ENCODE data around the gene GPR37L1. TPM values are rescaled to one million over a fixed set of nuclear protein-coding genes. Genes with fewer than 3 reads are reported as not detected.
A peak's percentile ranks its signal among the peaks of the same experiment; 100 is the strongest.

Gene GPR37L1
- total and polyA plus RNA-seq, 2 of the 8 experiments (the other 6 are each of a cell fraction or from before 2014, with no cell fraction given), result 0.13 to 0.23 TPM

GRCh38 chr1:202163281-202164270 is 40.9 kb downstream of the GPR37L1 start:
- no peaks in the 10 kb centered on the region for H3K9me3 ChIP-seq (ENCODE audit: insufficient read depth in 2 of 2, low read depth in 1 of 2, low read length in 1 of 2)
- H3K27ac ChIP-seq (ENCODE audit: low read depth, low read length), result no peak overlapping the region
- no peak overlapping the region for H2BK120ac ChIP-seq (replicated peaks; ENCODE audit: low read depth, low read length)
- H2BK12ac ChIP-seq (ENCODE audit: low read depth, low read length), result peak overlapping the region; percentile 50; the same call in 1 of the 2 replicates
- FAIRE-seq (no peak), DNase-seq (ENCODE audit: low read depth in 1 of 2, low spot score in 2 of 2) (no peak)
- H2AK5ac ChIP-seq (ENCODE audit: low read depth, low read length), result no peak overlapping the region
- H3K14ac ChIP-seq (ENCODE audit: insufficient read length), result no peak overlapping the region
- H3K23me2 ChIP-seq (ENCODE audit: low read depth, low read length), result no peaks in the 10 kb centered on the region
- H4K91ac ChIP-seq (replicated peaks; ENCODE audit: insufficient read length, low read length), result no peak overlapping the region
- H3K9ac ChIP-seq (replicated peaks in 1 of 4; ENCODE audit: extremely low read depth in 1 of 4, low read depth in 3 of 4, low read length in 3 of 4), result no peak overlapping the region
- H3K56ac ChIP-seq (replicated peaks; ENCODE audit: insufficient read length, low read depth, low read length), result no peak overlapping the region
- no peak overlapping the region for H4K5ac ChIP-seq (ENCODE audit: insufficient read length, low read depth, low read length)
- H2AFZ ChIP-seq (ENCODE audit: low read length), result no peak overlapping the region
- H4K20me1 ChIP-seq (replicated peaks in 1 of 2; ENCODE audit: control insufficient read depth in 1 of 2, insufficient read depth in 2 of 2, low read length in 2 of 2), result no peaks in the 10 kb centered on the region
- H3K79me1 ChIP-seq (ENCODE audit: low read depth, low read length), result no peaks in the 10 kb centered on the region
- no peaks in the 10 kb centered on the region for H3K36me3 ChIP-seq (ENCODE audit: control insufficient read depth in 2 of 4, insufficient read depth in 4 of 4, low read length in 3 of 4)
- H2BK20ac ChIP-seq (ENCODE audit: low read length), result no peak overlapping the region
- ChIA-PET CTCF (ENCODE audit: partially characterized antibody) (interaction anchor here (0.6 to 10.1 kb wide), 9 partner anchors 8 to 158 kb away, joined by 3 to 77 read pairs (median 5); no protein-coding TSS in a partner anchor), POLR2A (ENCODE audit: partially characterized antibody) (interaction anchor here (1.0 to 2.7 kb wide), 4 partner anchors 17 to 153 kb away, joined by 3 to 6 read pairs (median 4); partner anchors contain the start of gene ELF3)
- H3K79me2 ChIP-seq (ENCODE audit: control insufficient read depth in 1 of 2, insufficient read depth in 2 of 2, low read length in 2 of 2), result no peaks in the 10 kb centered on the region
- H3K27me3 ChIP-seq (replicated peaks in 1 of 4; ENCODE audit: control insufficient read depth in 3 of 4, extremely low read depth in 1 of 4, insufficient read depth in 3 of 4, low read length in 3 of 4), result no peaks in the 10 kb centered on the region
- H3K4me1 ChIP-seq (replicated peaks in 1 of 4; ENCODE audit: control insufficient read depth in 3 of 4, insufficient read depth in 4 of 4, low read length in 3 of 4), result peaks cover 2 to 29% (median 14%) of the 10 kb centered on the region in 4 experiments
- peak overlapping the region; percentile 53; the same call in 1 of the 2 replicates for H3K18ac ChIP-seq (ENCODE audit: extremely low read depth, low read length)
- 89% methylated on average over 12 of the region's 12 CpGs; no CpG with 5 or more reads in 1 of the 2 experiments for WGBS, 2 experiments (ENCODE audit: extremely low coverage in 1 of 2, insufficient coverage in 1 of 2, insufficient read length in 1 of 2, insufficient replicate concordance in 2 of 2, low coverage in 1 of 2, low lambda C conversion rate in 2 of 2, missing lambda C conversion rate in 1 of 2)
- no peak overlapping the region for H3K23ac ChIP-seq (ENCODE audit: insufficient read length)
- H4K8ac ChIP-seq (ENCODE audit: extremely low read depth, insufficient read depth, low read length), result peak overlapping the region; percentile 29; the same call in 1 of the 2 replicates
- TF ChIP-seq PHF8 (conservative IDR thresholded peaks at IDR 0.05; ENCODE audit: low read depth, low read length) (no peak), SAP30 (IDR thresholded peaks at IDR 0.05; ENCODE audit: insufficient read depth, insufficient replicate concordance, low read length) (no peak), CREB1 (IDR thresholded peaks at IDR 0.05) (no peak)
- no peak overlapping the region for H3K4me3 ChIP-seq (ENCODE audit: extremely low read depth in 1 of 4, insufficient read depth in 2 of 4, low read depth in 3 of 4, low read length in 4 of 4)
- no peak overlapping the region for H2BK5ac ChIP-seq (ENCODE audit: low read depth, low read length)
- H3K4ac ChIP-seq (replicated peaks; ENCODE audit: insufficient read length, low read depth, low read length), result no peak overlapping the region
- no peak overlapping the region for H2BK15ac ChIP-seq (ENCODE audit: low read length)
- H3K4me2 ChIP-seq (ENCODE audit: insufficient read depth in 1 of 2, low read depth in 2 of 2, low read length in 2 of 2), result no peak overlapping the region
